Measurements from ENCODE around the gene CCDC74A. TPM values are rescaled to one million over a fixed set of nuclear protein-coding genes. Genes with fewer than 3 reads are reported as not detected.
"Not testable (repeated sequence)": the region's sequence is repeated elsewhere in the genome, so short reads cannot be mapped to it uniquely, and the experiment has no call there.

Gene CCDC74A
- total RNA-seq, 1 experiment from 2014 or later: 29.9 TPM

- CTCF ChIA-PET; H3K4me3 ChIP-seq (ENCODE audit: low read depth in 2 of 2, low read length in 2 of 2); DNase-seq (ENCODE audit: low read depth, low spot score); H3K4me1 ChIP-seq (ENCODE audit: control insufficient read depth, insufficient read depth, low read length); intact Hi-C loops (cut with micrococcal nuclease; ENCODE audit: unreplicated experiment); POLR2A ChIA-PET; H3K36me3 ChIP-seq (ENCODE audit: control insufficient read depth, insufficient read depth, low read length); H3K27ac ChIP-seq (ENCODE audit: low read length); H3K27me3 ChIP-seq (ENCODE audit: control insufficient read depth, insufficient read depth, low read length); in situ Hi-C loops (cut with HindIII; ENCODE audit: low pct_unique_long_range_greater_than_20kb, low sequenced_read_pairs); H3K9me3 ChIP-seq (ENCODE audit: control insufficient read depth, insufficient read depth, low read depth, low read length); ATAC-seq; BruUV-seq (replicated peaks): not testable (repeated sequence)
Measured at GRCh38 chr2:131568401-131568800, 40.7 kb downstream of the CCDC74A start.

DNA sequence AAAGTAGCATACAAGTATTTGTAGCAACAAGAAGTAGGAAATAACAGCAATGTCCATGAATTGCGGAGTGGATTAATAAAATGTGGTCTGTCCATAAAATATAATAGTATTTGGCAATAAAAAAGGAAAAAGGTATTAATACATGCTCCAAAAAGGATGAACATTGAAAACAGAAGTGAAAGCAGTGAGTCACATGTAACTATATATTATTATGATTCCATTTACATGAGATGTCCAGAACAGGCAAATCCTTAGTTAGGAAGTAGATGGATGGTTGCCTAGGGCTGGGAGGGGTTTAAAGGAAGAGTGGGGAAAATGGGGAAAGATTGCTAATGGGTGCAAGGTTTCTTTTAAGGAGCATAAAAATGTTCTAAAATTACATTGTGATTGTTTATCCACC, 44.5 kb downstream of the CCDC74A start:
- DNase-seq (ENCODE audit: low read depth, low spot score) (no peak), ATAC-seq (no peak)
- Histone ChIP-seq H3K27ac (ENCODE audit: low read length) (no peak overlapping the region), H3K4me1 (ENCODE audit: control insufficient read depth, insufficient read depth, low read length) (no peaks in the 10 kb centered on the region), H3K4me3 (ENCODE audit: low read depth in 2 of 2, low read length in 2 of 2) (no peak overlapping the region), H3K27me3 (ENCODE audit: control insufficient read depth, insufficient read depth, low read length) (peaks cover 2% of the 10 kb centered on the region; the same call in 1 of the 2 replicates), H3K36me3 (ENCODE audit: control insufficient read depth, insufficient read depth, low read length) (no peaks in the 10 kb centered on the region), H3K9me3 (ENCODE audit: control insufficient read depth, insufficient read depth, low read depth, low read length) (no peaks in the 10 kb centered on the region)
- intact Hi-C loops (cut with micrococcal nuclease; ENCODE audit: unreplicated experiment): no loop called here
- TF ChIP-seq TCF7L2 (IDR thresholded peaks at IDR 0.05; ENCODE audit: low read depth, low read length) (no peak), REST (IDR thresholded peaks at IDR 0.05; ENCODE audit: insufficient read depth in 1 of 2, low read depth in 2 of 2, low read length in 1 of 2) (no peak), SIN3A (IDR thresholded peaks at IDR 0.05; ENCODE audit: borderline replicate concordance, insufficient read depth, low read depth, low read length) (no peak), POLR2AphosphoS5 (IDR thresholded peaks at IDR 0.05; ENCODE audit: low read depth, low read length) (no peak), CTCF (IDR thresholded peaks at IDR 0.05) (no peak)
- CTCF ChIA-PET: no interaction called here
- in situ Hi-C loops (cut with HindIII; ENCODE audit: low pct_unique_long_range_greater_than_20kb, low sequenced_read_pairs): no loop called here
- POLR2A ChIA-PET: no interaction called here
- no TSS peak for BruUV-seq (replicated peaks)

DNA sequence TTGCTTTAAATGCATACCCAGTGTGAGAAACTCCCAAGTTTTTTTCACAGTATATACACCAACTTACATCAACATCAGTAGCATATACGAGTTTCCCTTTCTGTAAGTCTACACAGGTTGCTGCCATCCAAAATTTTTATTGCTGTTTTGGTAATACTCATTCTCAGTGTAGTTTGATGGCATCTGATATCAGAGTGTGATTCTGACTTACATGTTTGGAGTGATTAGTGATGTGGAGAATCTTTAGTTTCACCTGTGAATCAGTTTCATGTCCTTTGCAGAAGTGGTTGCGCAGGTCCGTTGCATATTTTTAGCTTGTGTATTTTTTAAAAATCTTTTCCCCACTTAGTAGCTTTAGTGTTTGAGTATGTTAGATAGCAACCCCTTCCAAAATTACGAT, 50.1 kb downstream of the CCDC74A start:
- Histone ChIP-seq H3K4me1 (ENCODE audit: control insufficient read depth, insufficient read depth, low read length) (no peaks in the 10 kb centered on the region), H3K36me3 (ENCODE audit: control insufficient read depth, insufficient read depth, low read length) (no peaks in the 10 kb centered on the region), H3K4me3 (ENCODE audit: low read depth in 2 of 2, low read length in 2 of 2) (no peak overlapping the region), H3K27ac (ENCODE audit: low read length) (no peak overlapping the region), H3K27me3 (ENCODE audit: control insufficient read depth, insufficient read depth, low read length) (peaks cover 8% of the 10 kb centered on the region; the same call in 1 of the 2 replicates), H3K9me3 (ENCODE audit: control insufficient read depth, insufficient read depth, low read depth, low read length) (no peaks in the 10 kb centered on the region)
- ChIA-PET POLR2A (no interaction called here), CTCF (no interaction called here)
- in situ Hi-C loops (cut with HindIII; ENCODE audit: low pct_unique_long_range_greater_than_20kb, low sequenced_read_pairs): no loop called here
- intact Hi-C loops (cut with micrococcal nuclease; ENCODE audit: unreplicated experiment): no loop called here
- DNase-seq (ENCODE audit: low read depth, low spot score): no peak
- TF ChIP-seq CTCF (IDR thresholded peaks at IDR 0.05) (no peak), TCF7L2 (IDR thresholded peaks at IDR 0.05; ENCODE audit: low read depth, low read length) (no peak), REST (IDR thresholded peaks at IDR 0.05; ENCODE audit: insufficient read depth in 1 of 2, low read depth in 2 of 2, low read length in 1 of 2) (no peak), SIN3A (IDR thresholded peaks at IDR 0.05; ENCODE audit: borderline replicate concordance, insufficient read depth, low read depth, low read length) (no peak), POLR2AphosphoS5 (IDR thresholded peaks at IDR 0.05; ENCODE audit: low read depth, low read length) (no peak)
- ATAC-seq: no peak
- no TSS peak for BruUV-seq (replicated peaks)
